Psoas muscle (tissue), 8 donors: ENCODE results near the gene C12orf57. TPM values are rescaled to one million over a fixed set of nuclear protein-coding genes. Genes with fewer than 3 reads are reported as not detected.

Experiments used
- ATAC-seq, 4 donors: fragments of 200-7000 bp; cut with Tn5 transposase; one replicate each; pipeline ENCODE4 v1.9.1; 2020; ENCODE audit warnings: moderate library complexity in 3 of 4, mild to moderate bottlenecking in 2 of 4
- DNase-seq, 2 donors: peaks; one replicate each; pipeline ENCODE4 v3.0.0-alpha.2; 2020
- H3K27ac ChIP-seq: fragments of 200-600 bp; one replicate; pipeline ENCODE4 v1.8.0; 2022
- H3K27me3 ChIP-seq, 3 donors: fragments of 200-600 bp in 1 of 3; one replicate each; pipeline versions ENCODE4 v1.6.1 to v1.8.0; 2013 to 2022; ENCODE audit warnings: low read length in 2 of 3, mild to moderate bottlenecking in 2 of 3, moderate library complexity in 1 of 3; ENCODE audit not compliant: insufficient read depth in 3 of 3
- H3K36me3 ChIP-seq, 2 donors: fragments of 200-600 bp in 1 of 2; one replicate each; pipeline versions ENCODE4 v1.6.1 to v1.8.0; 2013 to 2022; ENCODE audit warnings: low read depth in 1 of 2, mild to moderate bottlenecking in 1 of 2, moderate library complexity in 1 of 2; ENCODE audit not compliant: insufficient read depth in 1 of 2
- H3K4me1 ChIP-seq: fragments of 200-600 bp; one replicate; pipeline ENCODE4 v1.8.0; 2022
- H3K4me3 ChIP-seq: fragments of 200-600 bp; one replicate; pipeline ENCODE4 v1.8.0; 2022; ENCODE audit warnings: mild to moderate bottlenecking
- H3K9me3 ChIP-seq: fragments of 200-600 bp; one replicate; pipeline ENCODE4 v1.8.0; 2022
- CTCF ChIP-seq: fragments of 200-600 bp; IDR thresholded peaks from one replicate; pipeline ENCODE4 v1.8.0; 2022; ENCODE audit warnings: antibody characterized with exemption
- WGBS, 3 donors: extraction: QIAGEN DNeasy Blood & Tissue Kit; methylation state at CpG; one replicate each; pipeline versions ENCODE4 v1.1.6 to v1.1.7; 2013; 5-methylcytosine and 5-hydroxymethylcytosine counted together
- intact Hi-C, 2 donors: fragments of 100-400 bp; cut with DNase I; formaldehyde crosslinking; loops; one replicate each; pipeline versions ENCODE4 v1.11.0 to v1.14.2; 2022
- long read RNA-seq, 2 donors: library from polyadenylated mRNA; unstranded; transcript quantifications; one replicate each; pipeline ENCODE4 v2.0.0, GENCODE V29; 2021
- polyA plus RNA-seq, 3 donors: library from polyadenylated mRNA; stranded (reverse); fragments of 200-250 nt; gene quantifications; one replicate each; pipeline ENCODE4 v1.2.3, GENCODE V29; 2013
- total RNA-seq, 4 donors: library from RNA; stranded (reverse); fragmentation: NEBNext Ultra II Directional in 2 of 4; extraction: Animal tissue kit (Norgen Biotek cat#: 25700) in 2 of 4; gene quantifications; one replicate each; pipeline versions ENCODE4 v1.2.1 to v1.2.4, GENCODE V29; 2021 to 2023
- donor health status: healthy with polysubstance abuse.
- donor health status: DM: no; HTN: no; CAD: no; lungs with moderate emphysema.
- donor health status: Bipolar disorder and iron deficiency.
- donor health status: healthy.
- donor health status: DM: yes; HTN: yes; CAD: no.
- donor health status: DM: no; HTN: no; CAD: no.
- donor health status: DM: no; HTN: no; CAD: no.
- donor health status: DM: yes; HTN: yes; CAD: no.

The C12orf57 gene
- 100 to 1,000 TPM in 2 of 4 donors, 10 to 100 TPM in 2; 80.4 to 110 (median 95.6) TPM for total RNA-seq
- 100 to 1,000 TPM; 223 to 269 (median 247) TPM for polyA plus RNA-seq
- long read RNA-seq, donor 1, transcript C12orf57-201 (3 exons, 560 nt): major isoform, 11 of 24 reads
- long read RNA-seq, donor 1, partial matches to known transcripts: 11 of 24 reads
- long read RNA-seq, donor 1, other reads (novel, unspliced or antisense): 0 of 24 reads
- long read RNA-seq, donor 2, transcript C12orf57-201 (3 exons, 560 nt): major isoform, 28 of 33 reads
- long read RNA-seq, donor 2, partial matches to known transcripts: 2 of 33 reads
- long read RNA-seq, donor 2, other reads (novel, unspliced or antisense): 0 of 33 reads

- DNase-seq: peak; percentile 79 to 88
- WGBS, 3 donors: 0 to 1% (median 0%) methylated on average over 25 to 31 of the region's 31 CpGs
- H3K9me3 ChIP-seq: no peaks in the 10 kb centered on the region
- peak within 1 kb of the TSS; percentile 75 for H3K4me3 ChIP-seq
- TF ChIP-seq CTCF: no peak
- peak; percentile 69 to 75 (median 70) for ATAC-seq
- no peaks in the 10 kb centered on the region for H3K27me3 ChIP-seq
- peaks cover 29% of the 10 kb centered on the region for H3K4me1 ChIP-seq
- peaks cover 0 to 47% of the 10 kb centered on the region in 2 donors for H3K36me3 ChIP-seq
- intact Hi-C loops: loop anchor here in 1 of 2 donors (1.0 to 2.0 kb wide), 5 partner anchors 17 to 170 kb away; partner anchors contain the start of genes C1RL, EMG1, LPCAT3 and PHB2
- H3K27ac ChIP-seq: peak within 1 kb of the TSS; percentile 95
Measured at GRCh38 chr12:6943722-6944380, at the start of gene C12orf57, which contains the start of gene RNU7-1. TSS of gene C12orf57 (plus strand) at chr12:6944022. CDS start at chr12:6944122, 100 bp downstream. TSS of gene RNU7-1 (plus strand) at chr12:6943816.

GRCh38 chr12:6894321-6894720 is 49.5 kb upstream of the C12orf57 start:
- Histone ChIP-seq H3K27ac (no peak overlapping the region), H3K27me3 (no peaks in the 10 kb centered on the region), H3K36me3 (no peaks in the 10 kb centered on the region), H3K4me1 (no peaks in the 10 kb centered on the region), H3K4me3 (no peak overlapping the region), H3K9me3 (no peaks in the 10 kb centered on the region)
- DNase-seq (no peak), ATAC-seq (no peak)
- no peak for TF ChIP-seq CTCF
- intact Hi-C loops: no loop called here
- WGBS, 3 donors: 87 to 93% (median 87%) methylated on average over 3 of the region's 3 CpGs

- no peaks in the 10 kb centered on the region for H3K36me3 ChIP-seq
- intact Hi-C loops: loop anchor here in 1 of 2 donors (5.0 kb wide), 1 partner anchor 375 kb away; no protein-coding TSS in a partner anchor
- no peak overlapping the region for H3K4me3 ChIP-seq
- 51 to 62% (median 59%) methylated on average over 6 of the region's 6 CpGs for WGBS, 3 donors
- no peaks in the 10 kb centered on the region for H3K4me1 ChIP-seq
- H3K27me3 ChIP-seq: no peaks in the 10 kb centered on the region
- ATAC-seq (no peak), DNase-seq (no peak)
- no peak for TF ChIP-seq CTCF
- H3K27ac ChIP-seq: no peak overlapping the region
- no peaks in the 10 kb centered on the region for H3K9me3 ChIP-seq
Measured at GRCh38 chr12:6896846-6897435, 46.9 kb upstream of the C12orf57 start.

- no peaks in the 10 kb centered on the region for H3K27me3 ChIP-seq
- H3K9me3 ChIP-seq: no peaks in the 10 kb centered on the region
- 69 to 79% (median 72%) methylated on average over 5 of the region's 5 CpGs for WGBS, 3 donors
- ATAC-seq: no peak
- no peak for TF ChIP-seq CTCF
- H3K4me1 ChIP-seq: peaks cover 5% of the 10 kb centered on the region
- H3K4me3 ChIP-seq: no peak overlapping the region
- no peak overlapping the region for H3K27ac ChIP-seq
- intact Hi-C loops: loop anchor here in 1 of 2 donors (5.0 kb wide), 1 partner anchor 373 kb away; no protein-coding TSS in a partner anchor
- H3K36me3 ChIP-seq: no peaks in the 10 kb centered on the region
- no peak for DNase-seq
Measured at GRCh38 chr12:6899427-6899826, 44.4 kb upstream of the C12orf57 start.
